ENCODE results near the gene BDNF. TPM values are rescaled to one million over a fixed set of nuclear protein-coding genes. Genes with fewer than 3 reads are reported as not detected.
"Not testable (repeated sequence)": the region's sequence is repeated elsewhere in the genome, so short reads cannot be mapped to it uniquely, and the experiment has no call there.

Gene BDNF
- total RNA-seq, 1 experiment from 2014 or later, result 4.8 TPM

DNA sequence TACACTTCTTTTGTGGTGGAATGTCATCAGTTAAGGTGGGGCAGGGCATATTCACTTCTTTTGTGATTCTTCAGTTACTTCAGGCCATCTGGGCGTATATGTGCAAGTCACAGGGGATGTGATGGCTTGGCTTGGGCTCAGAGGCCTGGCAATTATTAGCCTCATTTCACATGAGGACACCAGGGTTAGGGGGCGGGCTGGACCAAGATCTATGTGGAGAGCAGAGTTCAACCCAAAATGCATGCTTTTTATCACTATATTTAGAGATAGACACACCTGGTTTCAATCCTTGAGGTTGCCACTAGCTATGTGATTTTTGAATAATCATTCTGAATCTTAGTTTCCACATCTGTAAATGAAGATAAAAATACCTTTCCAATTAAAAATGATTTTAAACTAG, 65.5 kb downstream of the BDNF start:
- Mint-ChIP-seq H3K9me3 (peaks cover 13% of the 10 kb centered on the region), H3K36me3 (peaks cover 58% of the 10 kb centered on the region), H3K4me3 (peak overlapping the region; percentile 99), H3K27ac (peak overlapping the region; percentile 99), H3K4me1 (peaks cover 50% of the 10 kb centered on the region)
- ChIA-PET POLR2A (interaction anchor here (1.4 to 1.8 kb wide), 3 partner anchors 53 to 85 kb away, joined by 4 to 7 read pairs (median 5); no protein-coding TSS in a partner anchor), CTCF (interaction anchor here (1.3 to 3.4 kb wide), 4 partner anchors 35 to 83 kb away, joined by 4 to 19 read pairs (median 8); no protein-coding TSS in a partner anchor)
- H3K27me3 Mint-ChIP-seq (ENCODE audit: low read depth), result not testable (repeated sequence)
- DNase-seq (ENCODE audit: low spot score) (peak; percentile 39), ATAC-seq (peak; percentile 81)
- peak; percentile 31; the same call in 1 of the 2 replicates for TF ChIP-seq TEAD1 (CRISPR knock-in tag; IDR thresholded peaks at IDR 0.05)
- TF ChIP-seq MAX (CRISPR knock-in tag; IDR thresholded peaks at IDR 0.05), result 0 out of 2 replicates have a peak, but pooled peaks have one; percentile 12

- not testable (repeated sequence) for DNase-seq (ENCODE audit: low spot score); H3K27me3 Mint-ChIP-seq (ENCODE audit: low read depth); ATAC-seq
- H3K36me3 Mint-ChIP-seq, result peaks cover 63% of the 10 kb centered on the region
- peak overlapping the region; percentile 99 for H3K4me3 Mint-ChIP-seq
- POLR2A ChIA-PET, result interaction anchor here (1.7 to 1.8 kb wide), 2 partner anchors 54 to 86 kb away, joined by 4 to 5 read pairs; no protein-coding TSS in a partner anchor
- H3K4me1 Mint-ChIP-seq, result peaks cover 55% of the 10 kb centered on the region
- CTCF ChIA-PET, result interaction anchor here (2.4 to 3.4 kb wide), 2 partner anchors 61 to 65 kb away, joined by 7 to 19 read pairs; no protein-coding TSS in a partner anchor
- H3K9me3 Mint-ChIP-seq, result peaks cover 13% of the 10 kb centered on the region
- peak overlapping the region; percentile 99 for H3K27ac Mint-ChIP-seq
Observed at GRCh38 chr11:27634282-27634681, 66.0 kb downstream of the BDNF start.

- Mint-ChIP-seq H3K36me3 (peaks cover 67% of the 10 kb centered on the region), H3K27ac (peak overlapping the region; percentile 98), H3K4me3 (peak overlapping the region; percentile 99), H3K4me1 (peaks cover 62% of the 10 kb centered on the region)
- POLR2A ChIA-PET, result interaction anchor here (2.7 kb wide), 1 partner anchor 90 kb away, joined by 13 read pairs; no protein-coding TSS in a partner anchor
- CTCF ChIA-PET, result interaction anchor here (2.3 kb wide), 1 partner anchor 70 kb away, joined by 8 read pairs; no protein-coding TSS in a partner anchor
- TF ChIP-seq ZBTB43 (CRISPR knock-in tag; IDR thresholded peaks at IDR 0.05) (0 out of 2 replicates have a peak, but pooled peaks have one; percentile 34), SP1 (CRISPR knock-in tag; conservative IDR thresholded peaks at IDR 0.05) (peak; percentile 47)
- TF ChIP-seq, protein P1, sequence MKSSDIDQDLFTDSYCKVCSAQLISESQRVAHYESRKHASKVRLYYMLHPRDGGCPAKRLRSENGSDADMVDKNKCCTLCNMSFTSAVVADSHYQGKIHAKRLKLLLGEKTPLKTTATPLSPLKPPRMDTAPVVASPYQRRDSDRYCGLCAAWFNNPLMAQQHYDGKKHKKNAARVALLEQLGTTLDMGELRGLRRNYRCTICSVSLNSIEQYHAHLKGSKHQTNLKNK (CRISPR knock-in tag; IDR thresholded peaks at IDR 0.05), result 0 out of 2 replicates have a peak, but pooled peaks have one; percentile 52
- not testable (repeated sequence) for H3K27me3 Mint-ChIP-seq (ENCODE audit: low read depth); H3K9me3 Mint-ChIP-seq; ATAC-seq
- DNase-seq (ENCODE audit: low spot score), result peak; percentile 38
Observed at GRCh38 chr11:27629023-27629422, 71.2 kb downstream of the BDNF start.

DNA sequence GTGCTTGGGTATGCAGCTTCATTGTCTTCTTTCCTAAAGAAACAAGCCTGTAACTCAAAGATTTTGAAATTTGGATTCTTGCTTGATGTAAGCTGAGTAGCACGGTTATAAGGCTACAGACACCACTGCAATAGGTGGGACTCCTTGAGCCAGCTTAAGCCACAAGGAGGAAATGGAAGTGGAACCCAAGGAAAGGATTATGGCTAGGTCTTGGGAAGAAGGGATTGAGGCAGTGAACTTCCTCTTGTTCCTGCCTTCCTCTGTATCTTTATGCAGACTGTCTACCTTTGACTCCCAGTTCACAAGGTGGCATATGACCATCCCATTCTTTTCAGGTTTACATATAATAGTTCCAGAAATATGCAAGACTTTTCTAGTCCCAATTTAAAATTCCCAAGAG, 72.3 kb downstream of the BDNF start:
- DNase-seq (ENCODE audit: low spot score), result no peak
- ChIA-PET POLR2A (interaction anchor here (0.9 to 2.7 kb wide), 3 partner anchors 10 to 92 kb away, joined by 6 to 13 read pairs (median 6); no protein-coding TSS in a partner anchor), CTCF (interaction anchor here (1.6 to 2.3 kb wide), 3 partner anchors 38 to 89 kb away, joined by 3 to 8 read pairs (median 7); no protein-coding TSS in a partner anchor)
- no peaks in the 10 kb centered on the region for H3K9me3 Mint-ChIP-seq
- peaks cover 9% of the 10 kb centered on the region for H3K27me3 Mint-ChIP-seq (ENCODE audit: low read depth)
- peak overlapping the region; percentile 98 for H3K27ac Mint-ChIP-seq
- H3K4me1 Mint-ChIP-seq, result peaks cover 72% of the 10 kb centered on the region
- H3K4me3 Mint-ChIP-seq, result peak overlapping the region; percentile 99
- no peak for ATAC-seq
- H3K36me3 Mint-ChIP-seq, result peaks cover 67% of the 10 kb centered on the region
- TF ChIP-seq, protein P2, sequence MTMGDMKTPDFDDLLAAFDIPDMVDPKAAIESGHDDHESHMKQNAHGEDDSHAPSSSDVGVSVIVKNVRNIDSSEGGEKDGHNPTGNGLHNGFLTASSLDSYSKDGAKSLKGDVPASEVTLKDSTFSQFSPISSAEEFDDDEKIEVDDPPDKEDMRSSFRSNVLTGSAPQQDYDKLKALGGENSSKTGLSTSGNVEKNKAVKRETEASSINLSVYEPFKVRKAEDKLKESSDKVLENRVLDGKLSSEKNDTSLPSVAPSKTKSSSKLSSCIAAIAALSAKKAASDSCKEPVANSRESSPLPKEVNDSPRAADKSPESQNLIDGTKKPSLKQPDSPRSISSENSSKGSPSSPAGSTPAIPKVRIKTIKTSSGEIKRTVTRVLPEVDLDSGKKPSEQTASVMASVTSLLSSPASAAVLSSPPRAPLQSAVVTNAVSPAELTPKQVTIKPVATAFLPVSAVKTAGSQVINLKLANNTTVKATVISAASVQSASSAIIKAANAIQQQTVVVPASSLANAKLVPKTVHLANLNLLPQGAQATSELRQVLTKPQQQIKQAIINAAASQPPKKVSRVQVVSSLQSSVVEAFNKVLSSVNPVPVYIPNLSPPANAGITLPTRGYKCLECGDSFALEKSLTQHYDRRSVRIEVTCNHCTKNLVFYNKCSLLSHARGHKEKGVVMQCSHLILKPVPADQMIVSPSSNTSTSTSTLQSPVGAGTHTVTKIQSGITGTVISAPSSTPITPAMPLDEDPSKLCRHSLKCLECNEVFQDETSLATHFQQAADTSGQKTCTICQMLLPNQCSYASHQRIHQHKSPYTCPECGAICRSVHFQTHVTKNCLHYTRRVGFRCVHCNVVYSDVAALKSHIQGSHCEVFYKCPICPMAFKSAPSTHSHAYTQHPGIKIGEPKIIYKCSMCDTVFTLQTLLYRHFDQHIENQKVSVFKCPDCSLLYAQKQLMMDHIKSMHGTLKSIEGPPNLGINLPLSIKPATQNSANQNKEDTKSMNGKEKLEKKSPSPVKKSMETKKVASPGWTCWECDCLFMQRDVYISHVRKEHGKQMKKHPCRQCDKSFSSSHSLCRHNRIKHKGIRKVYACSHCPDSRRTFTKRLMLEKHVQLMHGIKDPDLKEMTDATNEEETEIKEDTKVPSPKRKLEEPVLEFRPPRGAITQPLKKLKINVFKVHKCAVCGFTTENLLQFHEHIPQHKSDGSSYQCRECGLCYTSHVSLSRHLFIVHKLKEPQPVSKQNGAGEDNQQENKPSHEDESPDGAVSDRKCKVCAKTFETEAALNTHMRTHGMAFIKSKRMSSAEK (CRISPR knock-in tag; IDR thresholded peaks at IDR 0.05; ENCODE audit: borderline replicate concordance), result peak; percentile 30; the same call in 1 of the 2 replicates
- TF ChIP-seq NFATC4 (CRISPR knock-in tag; IDR thresholded peaks at IDR 0.05), result peak; percentile 61
- no peak for TF ChIP-seq ARID4B (CRISPR knock-in tag; IDR thresholded peaks at IDR 0.05; ENCODE audit: borderline replicate concordance)
- TF ChIP-seq, protein P3, sequence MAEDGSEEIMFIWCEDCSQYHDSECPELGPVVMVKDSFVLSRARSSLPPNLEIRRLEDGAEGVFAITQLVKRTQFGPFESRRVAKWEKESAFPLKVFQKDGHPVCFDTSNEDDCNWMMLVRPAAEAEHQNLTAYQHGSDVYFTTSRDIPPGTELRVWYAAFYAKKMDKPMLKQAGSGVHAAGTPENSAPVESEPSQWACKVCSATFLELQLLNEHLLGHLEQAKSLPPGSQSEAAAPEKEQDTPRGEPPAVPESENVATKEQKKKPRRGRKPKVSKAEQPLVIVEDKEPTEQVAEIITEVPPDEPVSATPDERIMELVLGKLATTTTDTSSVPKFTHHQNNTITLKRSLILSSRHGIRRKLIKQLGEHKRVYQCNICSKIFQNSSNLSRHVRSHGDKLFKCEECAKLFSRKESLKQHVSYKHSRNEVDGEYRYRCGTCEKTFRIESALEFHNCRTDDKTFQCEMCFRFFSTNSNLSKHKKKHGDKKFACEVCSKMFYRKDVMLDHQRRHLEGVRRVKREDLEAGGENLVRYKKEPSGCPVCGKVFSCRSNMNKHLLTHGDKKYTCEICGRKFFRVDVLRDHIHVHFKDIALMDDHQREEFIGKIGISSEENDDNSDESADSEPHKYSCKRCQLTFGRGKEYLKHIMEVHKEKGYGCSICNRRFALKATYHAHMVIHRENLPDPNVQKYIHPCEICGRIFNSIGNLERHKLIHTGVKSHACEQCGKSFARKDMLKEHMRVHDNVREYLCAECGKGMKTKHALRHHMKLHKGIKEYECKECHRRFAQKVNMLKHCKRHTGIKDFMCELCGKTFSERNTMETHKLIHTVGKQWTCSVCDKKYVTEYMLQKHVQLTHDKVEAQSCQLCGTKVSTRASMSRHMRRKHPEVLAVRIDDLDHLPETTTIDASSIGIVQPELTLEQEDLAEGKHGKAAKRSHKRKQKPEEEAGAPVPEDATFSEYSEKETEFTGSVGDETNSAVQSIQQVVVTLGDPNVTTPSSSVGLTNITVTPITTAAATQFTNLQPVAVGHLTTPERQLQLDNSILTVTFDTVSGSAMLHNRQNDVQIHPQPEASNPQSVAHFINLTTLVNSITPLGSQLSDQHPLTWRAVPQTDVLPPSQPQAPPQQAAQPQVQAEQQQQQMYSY (CRISPR knock-in tag; IDR thresholded peaks at IDR 0.05), result peak; percentile 41; the same call in 1 of the 2 replicates
